SKM-1 treated with dmso at 0.1 percent for 144 hours (cell line): ENCODE results near the gene PCBP4.
"Not testable (repeated sequence)": the region's sequence is repeated elsewhere in the genome, so short reads cannot be mapped to it uniquely, and the experiment has no call there.

ENCODE experiments used
- DNase-seq: peaks from one replicate; lab custom pipeline; 2025; ENCODE audit not compliant: unreplicated experiment; lab: John Stamatoyannopoulos, UW

PCBP4 gene

GRCh38 chr3:51928981-51929380, 38.3 kb downstream of the PCBP4 start:
- not testable (repeated sequence) for DNase-seq

GRCh38 chr3:51928438-51928837, 38.8 kb downstream of the PCBP4 start:
- DNase-seq, result no peak

GRCh38 chr3:51927061-51927977, 39.9 kb downstream of the PCBP4 start:
- no peak for DNase-seq

- DNase-seq, result no peak
These were observed 46.1 kb downstream of the PCBP4 start for GRCh38 chr3:51921081-51921578.

GRCh38 chr3:51916418-51916817, 50.8 kb downstream of the PCBP4 start:
- DNase-seq, result no peak

GRCh38 chr3:51908026-51908425, 59.2 kb downstream of the PCBP4 start:
- no peak for DNase-seq
